Suprapubic skin (tissue), 4 donors: Measurements from ENCODE around the gene B3GNT7. TPM values are rescaled to one million over a fixed set of nuclear protein-coding genes. Genes with fewer than 3 reads are reported as not detected.

ENCODE experiments used
- DNase-seq, 2 donors: peaks; one replicate each; pipeline ENCODE4 v3.0.0-alpha.2; 2019; ENCODE audit warnings: low spot score in 2 of 2
- H3K27ac ChIP-seq: fragments of 200-600 bp; sonication (generic); one replicate; pipeline ENCODE4 v1.5.1; 2019
- H3K27me3 ChIP-seq: fragments of 200-600 bp; sonication (generic); one replicate; pipeline ENCODE4 v1.5.1; 2019
- H3K36me3 ChIP-seq: fragments of 200-600 bp; sonication (generic); one replicate; pipeline ENCODE4 v1.5.1; 2019
- H3K4me1 ChIP-seq: fragments of 200-600 bp; sonication (generic); one replicate; pipeline ENCODE4 v1.5.1; 2019
- H3K4me3 ChIP-seq: fragments of 200-600 bp; sonication (generic); one replicate; pipeline ENCODE4 v1.5.1; 2019; ENCODE audit warnings: mild to moderate bottlenecking
- H3K9me3 ChIP-seq: fragments of 200-600 bp; sonication (generic); one replicate; pipeline ENCODE4 v1.5.1; 2019
- CTCF ChIP-seq, 2 donors: fragments of 200-600 bp in 1 of 2; fragments of 450-650 bp in 1 of 2; sonication (generic) in 1 of 2; IDR thresholded peaks; one replicate each; pipeline ENCODE4 v1.5.1; 2016 to 2019; ENCODE audit warnings: antibody characterized with exemption in 2 of 2, mild to moderate bottlenecking in 1 of 2, moderate library complexity in 1 of 2
- EP300 ChIP-seq: sonication (generic); formaldehyde crosslinking; IDR thresholded peaks from one replicate; pipeline ENCODE4 v1.6.1; 2017; ENCODE audit warnings: antibody characterized with exemption
- POLR2A ChIP-seq, 2 donors: fragments of 450-650 bp; IDR thresholded peaks; one replicate each; pipeline ENCODE4 v1.6.1; 2017; ENCODE audit warnings: antibody characterized with exemption in 2 of 2, mild to moderate bottlenecking in 2 of 2, moderate library complexity in 2 of 2
- POLR2AphosphoS5 ChIP-seq, 3 donors: sonication (generic); formaldehyde crosslinking; IDR thresholded peaks; one replicate each; pipeline ENCODE4 v1.6.1; 2017; ENCODE audit warnings: antibody characterized with exemption in 3 of 3
- WGBS: methylation state at CpG from one replicate; pipeline ENCODE4 v1.1.5; 2018; 5-methylcytosine and 5-hydroxymethylcytosine counted together
- total RNA-seq, 4 donors: library from RNA; depleted of rRNA; stranded (reverse); fragments of >200 nt; gene quantifications; one replicate each; pipeline ENCODE4 v1.1.0, GENCODE V29; 2016

B3GNT7 gene
- total RNA-seq, 4 donors from 2014 or later = 1.3 to 1.5 (median 1.4) TPM

- no peaks in the 10 kb centered on the region for H3K9me3 ChIP-seq
- H3K4me1 ChIP-seq = no peaks in the 10 kb centered on the region
- H3K27ac ChIP-seq = no peak overlapping the region
- 62% methylated on average over 5 of the region's 5 CpGs for WGBS
- DNase-seq = no peak
- peaks cover 4% of the 10 kb centered on the region for H3K36me3 ChIP-seq
- no peak for TF ChIP-seq EP300
- no peak for TF ChIP-seq CTCF (IDR thresholded peaks at IDR 0.05)
- TF ChIP-seq POLR2A (IDR thresholded peaks at IDR 0.05) = no peak
- TF ChIP-seq POLR2AphosphoS5 (IDR thresholded peaks at IDR 0.05) = no peak
- H3K27me3 ChIP-seq = no peaks in the 10 kb centered on the region
- no peak overlapping the region for H3K4me3 ChIP-seq
Measured at GRCh38 chr2:231356466-231356844, 39.1 kb upstream of the B3GNT7 start.

GRCh38 chr2:231357048-231357447, 38.5 kb upstream of the B3GNT7 start:
- TF ChIP-seq POLR2A (IDR thresholded peaks at IDR 0.05) = no peak
- no peak for TF ChIP-seq POLR2AphosphoS5 (IDR thresholded peaks at IDR 0.05)
- TF ChIP-seq EP300 = no peak
- no peak for TF ChIP-seq CTCF (IDR thresholded peaks at IDR 0.05)
- whole genome bisulfite sequencing = 91% methylated on average over 7 of the region's 7 CpGs

GRCh38 chr2:231357931-231358330, 37.6 kb upstream of the B3GNT7 start:
- Histone ChIP-seq H3K27ac (no peak overlapping the region), H3K9me3 (no peaks in the 10 kb centered on the region), H3K4me3 (no peak overlapping the region), H3K27me3 (no peaks in the 10 kb centered on the region), H3K4me1 (no peaks in the 10 kb centered on the region), H3K36me3 (peaks cover 4% of the 10 kb centered on the region)
- TF ChIP-seq EP300 = no peak
- TF ChIP-seq POLR2AphosphoS5 (IDR thresholded peaks at IDR 0.05) = no peak
- no peak for TF ChIP-seq CTCF (IDR thresholded peaks at IDR 0.05)
- TF ChIP-seq POLR2A (IDR thresholded peaks at IDR 0.05) = no peak
- WGBS = 93% methylated on average over 3 of the region's 4 CpGs
- DNase-seq = no peak

More at GRCh38 chr2:231357048-231357447, 38.5 kb upstream of the B3GNT7 start:
- no peak overlapping the region for H3K27ac ChIP-seq
- H3K27me3 ChIP-seq = no peaks in the 10 kb centered on the region
- no peak for DNase-seq
- peaks cover 4% of the 10 kb centered on the region for H3K36me3 ChIP-seq
- no peaks in the 10 kb centered on the region for H3K4me1 ChIP-seq
- H3K9me3 ChIP-seq = no peaks in the 10 kb centered on the region
- H3K4me3 ChIP-seq = no peak overlapping the region

GRCh38 chr2:231359441-231359840, 36.1 kb upstream of the B3GNT7 start:
- no peaks in the 10 kb centered on the region for H3K9me3 ChIP-seq
- TF ChIP-seq POLR2A (IDR thresholded peaks at IDR 0.05) = no peak
- no peaks in the 10 kb centered on the region for H3K27me3 ChIP-seq
- H3K36me3 ChIP-seq = peaks cover 4% of the 10 kb centered on the region
- no peaks in the 10 kb centered on the region for H3K4me1 ChIP-seq
- DNase-seq = no peak
- 90% methylated on average over 10 of the region's 10 CpGs for WGBS
- no peak overlapping the region for H3K4me3 ChIP-seq
- H3K27ac ChIP-seq = no peak overlapping the region

- no peak for DNase-seq
- TF ChIP-seq POLR2AphosphoS5 (IDR thresholded peaks at IDR 0.05) (no peak), EP300 (no peak), CTCF (IDR thresholded peaks at IDR 0.05) (no peak), POLR2A (IDR thresholded peaks at IDR 0.05) (no peak)
- H3K27me3 ChIP-seq = no peaks in the 10 kb centered on the region
- H3K4me1 ChIP-seq = peaks cover 4% of the 10 kb centered on the region
- WGBS = 91% methylated on average over 5 of the region's 11 CpGs
- H3K27ac ChIP-seq = no peak overlapping the region
- H3K4me3 ChIP-seq = no peak overlapping the region
- peaks cover 4% of the 10 kb centered on the region for H3K36me3 ChIP-seq
- H3K9me3 ChIP-seq = no peaks in the 10 kb centered on the region
Measured at GRCh38 chr2:231359948-231360347, 35.6 kb upstream of the B3GNT7 start.

- Histone ChIP-seq H3K27ac (no peak overlapping the region), H3K4me3 (no peak overlapping the region), H3K27me3 (no peaks in the 10 kb centered on the region), H3K9me3 (no peaks in the 10 kb centered on the region), H3K36me3 (peaks cover 4% of the 10 kb centered on the region), H3K4me1 (peaks cover 9% of the 10 kb centered on the region)
- 94% methylated on average over 10 of the region's 11 CpGs for WGBS
- TF ChIP-seq POLR2AphosphoS5 (IDR thresholded peaks at IDR 0.05) (no peak), POLR2A (IDR thresholded peaks at IDR 0.05) (no peak), EP300 (no peak), CTCF (IDR thresholded peaks at IDR 0.05) (no peak)
- DNase-seq = no peak
Measured at GRCh38 chr2:231360401-231360800, 35.1 kb upstream of the B3GNT7 start.
